PC-9 (cell line): ENCODE measurements around the gene MGAT5. TPM values are rescaled to one million over a fixed set of nuclear protein-coding genes. Genes with fewer than 3 reads are reported as not detected.

Experiments used
- BruUV-seq: library from RNA; stranded (reverse); fragments of 400-500 nt; replicated peaks from 2 replicates; lab custom pipeline; 2021; lab: Mats Ljungman, UMichigan
- CTCF ChIA-PET: fragments of 300-600 bp; sonication (Branson Sonifier 250); formaldehyde crosslinking; loops from one replicate; lab custom pipeline; 2022; ENCODE audit warnings: antibody characterized with exemption; lab: Charles Lee
- POLR2A ChIA-PET: fragments of 300-600 bp; sonication (Branson Sonifier 250); formaldehyde crosslinking; loops from one replicate; lab custom pipeline; 2022; ENCODE audit warnings: antibody characterized with exemption; ENCODE audit not compliant: unreplicated experiment; lab: Charles Lee
- DNase-seq, 2 experiments: peaks; one replicate each; pipeline versions ENCODE4 v3.0.0 to v3.0.0-alpha.2; 2015 to 2022; ENCODE audit warnings: mixed read lengths in 1 of 2
- H2AFZ ChIP-seq: fragments of 200-600 bp; sonication (generic); 2 replicates; pipeline ENCODE4 v1.8.1; 2017; ENCODE audit warnings: antibody characterized with exemption
- H3F3A ChIP-seq: fragments of 200-600 bp; sonication (generic); 2 replicates; pipeline ENCODE4 v1.8.1; 2017; ENCODE audit warnings: antibody characterized with exemption, mild to moderate bottlenecking, low read depth; ENCODE audit not compliant: insufficient read depth
- H3K27ac ChIP-seq: fragments of 200-600 bp; sonication (generic); 2 replicates; pipeline ENCODE4 v1.6.1; 2016; ENCODE audit warnings: mixed run types
- H3K27me3 ChIP-seq: fragments of 200-600 bp; sonication (generic); 2 replicates; pipeline ENCODE4 v1.6.1; 2016; ENCODE audit warnings: low read depth, mixed run types; ENCODE audit not compliant: insufficient read depth
- H3K36me3 ChIP-seq: fragments of 200-600 bp; sonication (generic); 2 replicates; pipeline ENCODE4 v1.6.1; 2016; ENCODE audit warnings: low read depth, mixed run types
- H3K4me1 ChIP-seq: fragments of 200-600 bp; sonication (generic); replicated peaks from 2 replicates; pipeline ENCODE4 v1.6.1; 2016; ENCODE audit warnings: mixed run types; ENCODE audit not compliant: insufficient read depth
- H3K4me2 ChIP-seq: fragments of 200-600 bp; sonication (generic); 2 replicates; pipeline ENCODE4 v1.6.1; 2017; ENCODE audit warnings: mixed run types
- H3K4me3 ChIP-seq: fragments of 200-600 bp; sonication (generic); 2 replicates; pipeline ENCODE4 v1.6.1; 2016; ENCODE audit warnings: mixed run types
- H3K79me2 ChIP-seq: fragments of 200-600 bp; sonication (generic); 2 replicates; pipeline ENCODE4 v1.6.1; 2017; ENCODE audit warnings: low read depth, mixed run types
- H3K9me2 ChIP-seq: fragments of 200-600 bp; sonication (generic); 2 replicates; pipeline ENCODE4 v1.8.1; 2017; ENCODE audit warnings: mild to moderate bottlenecking; ENCODE audit not compliant: insufficient read depth
- H3K9me3 ChIP-seq: fragments of 200-600 bp; sonication (generic); 2 replicates; pipeline ENCODE4 v1.8.1; 2016; ENCODE audit warnings: low read depth; ENCODE audit not compliant: insufficient read depth
- H4K20me1 ChIP-seq: fragments of 200-600 bp; sonication (generic); 2 replicates; pipeline ENCODE4 v1.8.1; 2017; ENCODE audit not compliant: insufficient read depth
- EZH2 ChIP-seq: fragments of 200-600 bp; sonication (generic); IDR thresholded peaks from 2 replicates; pipeline ENCODE4 v1.8.0; 2017; ENCODE audit warnings: antibody characterized with exemption, low read depth
- intact Hi-C: fragments of 100-400 bp; cut with micrococcal nuclease; formaldehyde crosslinking; loops from one replicate; pipeline ENCODE4 v1.10.0; 2022; ENCODE audit not compliant: unreplicated experiment
- total RNA-seq: library from RNA; stranded (reverse); gene quantifications from 2 replicates; pipeline ENCODE4 v1.2.3, GENCODE V29; 2021
- TF ChIP-seq, protein P1 (sequence below): fragments of 200-600 bp; sonication (generic); conservative IDR thresholded peaks from 2 replicates; pipeline ENCODE4 v1.6.1; 2017; ENCODE audit warnings: mixed run types, antibody characterized with exemption, mild to moderate bottlenecking, moderate library complexity

MGAT5 gene
- total RNA-seq, 1 experiment from 2014 or later, result 33.5 TPM

DNA sequence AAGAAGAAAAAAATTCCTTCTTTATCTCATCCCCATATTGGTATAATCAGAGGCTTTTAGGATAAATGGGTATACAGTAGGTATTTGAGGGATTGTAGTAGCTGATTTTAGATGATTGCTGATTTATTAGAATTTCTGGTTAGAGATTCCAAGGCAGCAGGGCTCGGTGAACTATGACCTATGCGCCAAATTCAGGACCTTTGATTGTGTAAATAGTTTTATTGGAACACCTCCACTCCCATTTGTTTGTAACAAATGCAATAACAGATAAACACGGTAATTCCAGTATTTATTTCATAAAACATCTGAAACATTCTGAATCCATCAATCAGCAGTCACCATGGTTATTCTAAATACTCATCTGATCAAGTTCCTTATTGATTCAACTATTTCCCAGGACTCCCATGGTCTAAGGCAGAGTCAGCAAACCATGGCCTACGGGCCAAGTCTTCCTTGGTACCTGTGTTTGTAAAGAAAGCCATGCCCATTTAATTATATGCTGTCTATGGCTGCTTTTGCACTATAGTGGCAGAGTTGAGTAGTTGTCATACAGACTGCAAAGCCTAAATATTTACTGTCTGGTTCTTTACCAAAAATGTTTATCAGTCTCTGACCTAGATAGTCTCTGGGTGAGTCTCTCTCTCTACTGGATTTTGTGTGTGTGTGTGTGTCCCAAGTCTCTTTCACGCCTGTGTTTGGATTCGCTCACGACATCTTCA is 4.3 kb downstream of the MGAT5 start:
- ChIA-PET POLR2A (no interaction called here), CTCF (no interaction called here)
- no peaks in the 10 kb centered on the region; the same call in 1 of the 2 replicates for H4K20me1 ChIP-seq
- TF ChIP-seq, protein P1, sequence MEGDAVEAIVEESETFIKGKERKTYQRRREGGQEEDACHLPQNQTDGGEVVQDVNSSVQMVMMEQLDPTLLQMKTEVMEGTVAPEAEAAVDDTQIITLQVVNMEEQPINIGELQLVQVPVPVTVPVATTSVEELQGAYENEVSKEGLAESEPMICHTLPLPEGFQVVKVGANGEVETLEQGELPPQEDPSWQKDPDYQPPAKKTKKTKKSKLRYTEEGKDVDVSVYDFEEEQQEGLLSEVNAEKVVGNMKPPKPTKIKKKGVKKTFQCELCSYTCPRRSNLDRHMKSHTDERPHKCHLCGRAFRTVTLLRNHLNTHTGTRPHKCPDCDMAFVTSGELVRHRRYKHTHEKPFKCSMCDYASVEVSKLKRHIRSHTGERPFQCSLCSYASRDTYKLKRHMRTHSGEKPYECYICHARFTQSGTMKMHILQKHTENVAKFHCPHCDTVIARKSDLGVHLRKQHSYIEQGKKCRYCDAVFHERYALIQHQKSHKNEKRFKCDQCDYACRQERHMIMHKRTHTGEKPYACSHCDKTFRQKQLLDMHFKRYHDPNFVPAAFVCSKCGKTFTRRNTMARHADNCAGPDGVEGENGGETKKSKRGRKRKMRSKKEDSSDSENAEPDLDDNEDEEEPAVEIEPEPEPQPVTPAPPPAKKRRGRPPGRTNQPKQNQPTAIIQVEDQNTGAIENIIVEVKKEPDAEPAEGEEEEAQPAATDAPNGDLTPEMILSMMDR, result no peak
- TF ChIP-seq EZH2, result no peak
- no peak overlapping the region for H2AFZ ChIP-seq
- no peaks in the 10 kb centered on the region for H3K9me3 ChIP-seq
- intact Hi-C loops, result no loop called here
- H3K9me2 ChIP-seq, result no peaks in the 10 kb centered on the region
- H3K4me1 ChIP-seq, result no peaks in the 10 kb centered on the region
- no peak overlapping the region for H3K4me3 ChIP-seq
- no peak overlapping the region for H3K27ac ChIP-seq
- no peaks in the 10 kb centered on the region for H3K27me3 ChIP-seq
- H3F3A ChIP-seq, result no peaks in the 10 kb centered on the region
- H3K36me3 ChIP-seq, result no peaks in the 10 kb centered on the region
- no peaks in the 10 kb centered on the region for H3K79me2 ChIP-seq
- DNase-seq, result no peak
- no TSS peak for BruUV-seq
- no peak overlapping the region for H3K4me2 ChIP-seq

DNA sequence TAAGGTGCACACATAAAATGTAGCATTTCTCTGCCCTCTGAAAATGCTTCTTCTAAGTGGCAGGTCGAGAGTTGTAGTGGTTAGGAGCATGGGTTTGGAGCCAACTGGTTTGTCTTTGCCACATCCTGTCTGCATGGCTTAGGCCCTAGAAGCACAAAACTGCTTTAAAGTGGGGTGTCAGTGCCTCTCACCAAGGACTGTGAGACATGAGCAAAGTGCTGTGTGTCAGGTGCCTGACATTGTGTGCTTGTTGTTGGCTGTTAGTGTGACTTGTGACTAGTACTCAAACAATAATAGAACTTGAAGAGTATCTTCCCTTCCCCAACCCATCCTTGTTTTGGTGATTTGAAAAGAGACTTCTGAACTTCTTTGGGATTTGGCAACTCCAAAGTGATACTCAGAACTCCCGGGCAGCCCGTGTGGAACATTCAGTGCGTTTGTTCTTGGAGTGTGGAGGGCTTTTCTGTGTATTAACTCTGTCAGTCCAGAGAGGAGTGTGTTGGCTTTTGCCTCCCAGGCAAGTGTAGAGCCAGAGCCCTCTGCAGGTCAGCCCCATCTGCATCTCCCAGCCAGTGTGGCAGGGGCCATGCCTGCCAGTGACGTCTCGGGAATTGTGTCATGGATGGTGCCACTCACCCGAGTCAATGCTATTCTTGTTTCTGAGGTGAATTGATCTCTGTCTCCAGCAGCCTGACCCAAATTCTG is 5.0 kb downstream of the MGAT5 start:
- Histone ChIP-seq H3K4me1 (no peaks in the 10 kb centered on the region), H3K27me3 (no peaks in the 10 kb centered on the region), H3K9me2 (no peaks in the 10 kb centered on the region), H3K4me3 (no peak overlapping the region), H3K36me3 (no peaks in the 10 kb centered on the region), H3F3A (no peaks in the 10 kb centered on the region), H3K4me2 (no peak overlapping the region), H3K79me2 (no peaks in the 10 kb centered on the region), H3K9me3 (no peaks in the 10 kb centered on the region), H3K27ac (no peak overlapping the region), H4K20me1 (no peaks in the 10 kb centered on the region; the same call in 1 of the 2 replicates), H2AFZ (no peak overlapping the region)
- no peak for TF ChIP-seq EZH2
- TF ChIP-seq, protein P1, result no peak
- no TSS peak for BruUV-seq
- ChIA-PET CTCF (no interaction called here), POLR2A (no interaction called here)
- intact Hi-C loops, result no loop called here
- DNase-seq, result no peak

- H3K9me2 ChIP-seq, result no peaks in the 10 kb centered on the region
- no peak overlapping the region for H3K27ac ChIP-seq
- intact Hi-C loops, result no loop called here
- H3F3A ChIP-seq, result no peaks in the 10 kb centered on the region
- CTCF ChIA-PET, result no interaction called here
- no peaks in the 10 kb centered on the region for H3K4me1 ChIP-seq
- H3K79me2 ChIP-seq, result no peaks in the 10 kb centered on the region
- no peaks in the 10 kb centered on the region for H3K9me3 ChIP-seq
- no peaks in the 10 kb centered on the region; the same call in 1 of the 2 replicates for H4K20me1 ChIP-seq
- DNase-seq, result no peak
- TF ChIP-seq, protein P1, result no peak
- TF ChIP-seq EZH2, result no peak
- H3K4me3 ChIP-seq, result no peak overlapping the region
- BruUV-seq, result no TSS peak
- H3K27me3 ChIP-seq, result no peaks in the 10 kb centered on the region
- H3K36me3 ChIP-seq, result no peaks in the 10 kb centered on the region
- H3K4me2 ChIP-seq, result no peak overlapping the region
- H2AFZ ChIP-seq, result no peak overlapping the region
- POLR2A ChIA-PET, result no interaction called here
These were observed 5.7 kb downstream of the MGAT5 start for GRCh38 chr2:134259571-134259970.
